Panc1 (cell line): ENCODE data around the gene MTMR12.

ENCODE experiments used
- TF ChIP-seq, protein P1 (sequence below): fragments of 450-650 bp; IDR thresholded peaks from 2 replicates; pipeline ENCODE4 v1.5.1; 2017; ENCODE audit warnings: mild to moderate bottlenecking
- TF ChIP-seq, protein P2 (sequence below), 2 experiments: IDR thresholded peaks; 2 replicates each; pipeline ENCODE4 v1.6.1; 2011 to 2012; ENCODE audit warnings: low read depth in 2 of 2, control low read depth in 1 of 2, low read length in 1 of 2, mild to moderate bottlenecking in 1 of 2, moderate library complexity in 1 of 2; ENCODE audit not compliant: insufficient read depth in 1 of 2

DNA sequence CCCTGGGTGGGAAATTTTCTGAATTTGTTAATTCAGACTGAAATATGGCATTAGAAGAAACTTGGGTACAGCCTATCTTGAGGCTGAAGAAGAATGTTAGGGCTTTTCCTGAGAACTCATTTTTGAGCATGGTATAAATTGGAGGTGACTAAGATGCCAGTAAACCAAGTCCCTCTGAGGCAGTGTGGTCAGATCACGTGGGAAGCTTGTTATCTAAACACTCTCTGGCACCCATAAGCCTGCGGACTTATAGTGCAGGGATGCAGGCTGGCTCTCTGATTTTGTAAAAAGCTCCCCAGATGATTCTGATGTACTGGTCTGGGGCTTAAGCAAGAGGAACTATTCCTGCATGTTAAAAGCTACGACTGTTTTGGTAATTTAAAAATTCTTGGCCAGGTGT lies 34.3 kb downstream of the MTMR12 start:
- TF ChIP-seq, protein P1, sequence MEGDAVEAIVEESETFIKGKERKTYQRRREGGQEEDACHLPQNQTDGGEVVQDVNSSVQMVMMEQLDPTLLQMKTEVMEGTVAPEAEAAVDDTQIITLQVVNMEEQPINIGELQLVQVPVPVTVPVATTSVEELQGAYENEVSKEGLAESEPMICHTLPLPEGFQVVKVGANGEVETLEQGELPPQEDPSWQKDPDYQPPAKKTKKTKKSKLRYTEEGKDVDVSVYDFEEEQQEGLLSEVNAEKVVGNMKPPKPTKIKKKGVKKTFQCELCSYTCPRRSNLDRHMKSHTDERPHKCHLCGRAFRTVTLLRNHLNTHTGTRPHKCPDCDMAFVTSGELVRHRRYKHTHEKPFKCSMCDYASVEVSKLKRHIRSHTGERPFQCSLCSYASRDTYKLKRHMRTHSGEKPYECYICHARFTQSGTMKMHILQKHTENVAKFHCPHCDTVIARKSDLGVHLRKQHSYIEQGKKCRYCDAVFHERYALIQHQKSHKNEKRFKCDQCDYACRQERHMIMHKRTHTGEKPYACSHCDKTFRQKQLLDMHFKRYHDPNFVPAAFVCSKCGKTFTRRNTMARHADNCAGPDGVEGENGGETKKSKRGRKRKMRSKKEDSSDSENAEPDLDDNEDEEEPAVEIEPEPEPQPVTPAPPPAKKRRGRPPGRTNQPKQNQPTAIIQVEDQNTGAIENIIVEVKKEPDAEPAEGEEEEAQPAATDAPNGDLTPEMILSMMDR = no peak
- TF ChIP-seq, protein P2, sequence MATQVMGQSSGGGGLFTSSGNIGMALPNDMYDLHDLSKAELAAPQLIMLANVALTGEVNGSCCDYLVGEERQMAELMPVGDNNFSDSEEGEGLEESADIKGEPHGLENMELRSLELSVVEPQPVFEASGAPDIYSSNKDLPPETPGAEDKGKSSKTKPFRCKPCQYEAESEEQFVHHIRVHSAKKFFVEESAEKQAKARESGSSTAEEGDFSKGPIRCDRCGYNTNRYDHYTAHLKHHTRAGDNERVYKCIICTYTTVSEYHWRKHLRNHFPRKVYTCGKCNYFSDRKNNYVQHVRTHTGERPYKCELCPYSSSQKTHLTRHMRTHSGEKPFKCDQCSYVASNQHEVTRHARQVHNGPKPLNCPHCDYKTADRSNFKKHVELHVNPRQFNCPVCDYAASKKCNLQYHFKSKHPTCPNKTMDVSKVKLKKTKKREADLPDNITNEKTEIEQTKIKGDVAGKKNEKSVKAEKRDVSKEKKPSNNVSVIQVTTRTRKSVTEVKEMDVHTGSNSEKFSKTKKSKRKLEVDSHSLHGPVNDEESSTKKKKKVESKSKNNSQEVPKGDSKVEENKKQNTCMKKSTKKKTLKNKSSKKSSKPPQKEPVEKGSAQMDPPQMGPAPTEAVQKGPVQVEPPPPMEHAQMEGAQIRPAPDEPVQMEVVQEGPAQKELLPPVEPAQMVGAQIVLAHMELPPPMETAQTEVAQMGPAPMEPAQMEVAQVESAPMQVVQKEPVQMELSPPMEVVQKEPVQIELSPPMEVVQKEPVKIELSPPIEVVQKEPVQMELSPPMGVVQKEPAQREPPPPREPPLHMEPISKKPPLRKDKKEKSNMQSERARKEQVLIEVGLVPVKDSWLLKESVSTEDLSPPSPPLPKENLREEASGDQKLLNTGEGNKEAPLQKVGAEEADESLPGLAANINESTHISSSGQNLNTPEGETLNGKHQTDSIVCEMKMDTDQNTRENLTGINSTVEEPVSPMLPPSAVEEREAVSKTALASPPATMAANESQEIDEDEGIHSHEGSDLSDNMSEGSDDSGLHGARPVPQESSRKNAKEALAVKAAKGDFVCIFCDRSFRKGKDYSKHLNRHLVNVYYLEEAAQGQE (IDR thresholded peaks at IDR 0.05; ENCODE audit: insufficient read depth in 1 of 2, low read depth in 2 of 2, low read length in 1 of 2) = no peak
